ENCODE data around the gene C1QTNF8.
"Not testable (repeated sequence)": the region's sequence is repeated elsewhere in the genome, so short reads cannot be mapped to it uniquely, and the experiment has no call there.

DNA sequence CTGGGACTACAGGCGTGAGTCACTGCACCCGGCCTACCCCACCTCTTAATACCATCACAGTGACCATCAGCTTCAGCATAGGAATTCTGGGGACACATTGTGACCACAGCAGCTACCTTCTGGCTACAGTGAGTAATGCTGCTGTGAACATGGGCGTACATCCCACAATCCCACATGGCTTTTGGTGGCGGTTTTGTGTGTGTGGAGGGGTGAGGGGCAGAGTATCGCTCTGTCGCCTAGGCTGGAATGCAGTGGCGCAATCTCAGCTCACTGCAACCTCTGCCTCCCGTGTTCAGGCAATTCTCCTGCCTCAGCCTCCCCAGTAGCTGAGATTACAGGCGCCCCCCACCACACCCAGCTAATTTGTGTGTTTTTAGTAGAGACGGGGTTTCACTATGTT lies 9.6 kb downstream of the C1QTNF8 start:
- not testable (repeated sequence) for TF ChIP-seq EZH2 (IDR thresholded peaks at IDR 0.05; ENCODE audit: insufficient read depth, poor library complexity, severe bottlenecking); EZH2phosphoT487 (IDR thresholded peaks at IDR 0.05; ENCODE audit: insufficient read depth, low read depth)

Measured in GM23248 (cell line).